ENCODE results near the gene MSMO1.

DNA sequence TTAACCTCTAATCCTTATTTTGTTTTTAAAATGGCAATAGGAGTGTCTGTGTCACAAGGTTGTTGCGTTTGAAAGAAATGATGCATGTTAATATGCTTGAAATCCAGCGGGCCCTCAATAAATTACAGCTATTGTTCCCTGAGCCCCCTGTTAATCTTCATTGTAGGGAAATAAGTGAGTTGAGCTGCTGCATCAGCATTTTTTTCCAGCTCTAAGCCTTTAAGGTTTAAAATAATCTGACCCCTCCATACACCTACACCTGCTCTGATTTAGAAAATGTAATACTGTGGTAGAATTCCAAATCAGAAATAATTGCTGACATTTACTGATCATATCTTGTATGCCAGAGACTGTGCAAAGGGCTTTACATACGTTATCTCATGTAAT lies 2.6 kb upstream of the MSMO1 start:
- TF ChIP-seq HDAC2 (IDR thresholded peaks at IDR 0.05) (no peak), POLR2A (IDR thresholded peaks at IDR 0.05; ENCODE audit: low read depth, low read length) (no peak), CREM (IDR thresholded peaks at IDR 0.05; ENCODE audit: low read depth) (no peak), EP300 (IDR thresholded peaks at IDR 0.05; ENCODE audit: borderline replicate concordance in 1 of 2, control insufficient read depth in 1 of 2, low read depth in 2 of 2, low read length in 2 of 2) (no peak), RFX5 (IDR thresholded peaks at IDR 0.05; ENCODE audit: low read depth, low read length) (no peak), REST (IDR thresholded peaks at IDR 0.05; ENCODE audit: low read depth, low read length) (no peak), MAX (IDR thresholded peaks at IDR 0.05; ENCODE audit: low read depth, low read length) (no peak), ZNF207 (IDR thresholded peaks at IDR 0.05; ENCODE audit: borderline replicate concordance) (no peak), TBL1XR1 (IDR thresholded peaks at IDR 0.05; ENCODE audit: low read depth, low read length) (no peak), BCL3 (IDR thresholded peaks at IDR 0.05; ENCODE audit: borderline replicate concordance, insufficient read depth, low read depth, low read length, poor library complexity, severe bottlenecking) (no peak), ATF2 (IDR thresholded peaks at IDR 0.05; ENCODE audit: low read length) (no peak)
- TF ChIP-seq, protein P1, sequence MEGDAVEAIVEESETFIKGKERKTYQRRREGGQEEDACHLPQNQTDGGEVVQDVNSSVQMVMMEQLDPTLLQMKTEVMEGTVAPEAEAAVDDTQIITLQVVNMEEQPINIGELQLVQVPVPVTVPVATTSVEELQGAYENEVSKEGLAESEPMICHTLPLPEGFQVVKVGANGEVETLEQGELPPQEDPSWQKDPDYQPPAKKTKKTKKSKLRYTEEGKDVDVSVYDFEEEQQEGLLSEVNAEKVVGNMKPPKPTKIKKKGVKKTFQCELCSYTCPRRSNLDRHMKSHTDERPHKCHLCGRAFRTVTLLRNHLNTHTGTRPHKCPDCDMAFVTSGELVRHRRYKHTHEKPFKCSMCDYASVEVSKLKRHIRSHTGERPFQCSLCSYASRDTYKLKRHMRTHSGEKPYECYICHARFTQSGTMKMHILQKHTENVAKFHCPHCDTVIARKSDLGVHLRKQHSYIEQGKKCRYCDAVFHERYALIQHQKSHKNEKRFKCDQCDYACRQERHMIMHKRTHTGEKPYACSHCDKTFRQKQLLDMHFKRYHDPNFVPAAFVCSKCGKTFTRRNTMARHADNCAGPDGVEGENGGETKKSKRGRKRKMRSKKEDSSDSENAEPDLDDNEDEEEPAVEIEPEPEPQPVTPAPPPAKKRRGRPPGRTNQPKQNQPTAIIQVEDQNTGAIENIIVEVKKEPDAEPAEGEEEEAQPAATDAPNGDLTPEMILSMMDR (IDR thresholded peaks at IDR 0.05 in 2 of 3, conservative IDR thresholded peaks at IDR 0.05 in 1 of 3; ENCODE audit: control insufficient read depth in 2 of 3, extremely low read depth in 1 of 3, insufficient read depth in 1 of 3, low read depth in 3 of 3, low read length in 3 of 3), result no peak

Data from GM12878 (cell line).